Measurements from ENCODE around the gene PSME3. TPM values are rescaled to one million over a fixed set of nuclear protein-coding genes. Genes with fewer than 3 reads are reported as not detected.

The PSME3 gene
- 36.5 TPM for total RNA-seq

GRCh38 chr17:42832934-42833766 lies at the start of gene PSME3:
Gene PSME3 (plus strand): TSS chr17:42833397. CDS start chr17:42833632, 235 bp downstream.

GRCh38 chr17:42798383-42799380 lies 34.5 kb upstream of the PSME3 start, which contains the start of the genes CNTD1 and COA3:
Gene CNTD1 (plus strand): TSS chr17:42798861. CDS start chr17:42799068, 207 bp downstream.
Gene COA3 (minus strand): TSS chr17:42798704. CDS start chr17:42798681, 23 bp downstream.

GRCh38 chr17:42844271-42844670 lies 11.1 kb downstream of the PSME3 start, which contains the start of gene AOC2:
Gene AOC2 (plus strand): TSS chr17:42844580. CDS start chr17:42844627, 47 bp downstream.

GRCh38 chr17:42850954-42851353 lies 17.8 kb downstream of the PSME3 start, which contains the start of gene AOC3:
Gene AOC3 (plus strand): TSS chr17:42851199. CDS start chr17:42851344, 145 bp downstream.

Small RNA genes lying within 50 kb of the gene (small RNA-seq; reads per million reads assigned to genes)
- gene MIR6781 (ENCODE audit: low replicate concordance): not detected
- gene RNU6-287P (ENCODE audit: low replicate concordance): not detected

Other genes starting within 250 kb of the PSME3 start
- 65.3 TPM for gene RETREG3, start 224.0 kb upstream of the PSME3 start, total RNA-seq
- gene TUBG1, start 223.7 kb upstream of the PSME3 start, total RNA-seq: 21.4 TPM
- gene TUBG2, start 174.1 kb upstream of the PSME3 start, total RNA-seq: 25.5 TPM
- 34.7 TPM for gene PLEKHH3, start 156.4 kb upstream of the PSME3 start, total RNA-seq
- gene CCR10, start 151.6 kb upstream of the PSME3 start, total RNA-seq: 2.2 TPM
- gene CNTNAP1, start 150.9 kb upstream of the PSME3 start, total RNA-seq: 13.6 TPM
- 32.3 TPM for gene EZH1, start 88.4 kb upstream of the PSME3 start, total RNA-seq
- gene RAMP2, start 72.2 kb upstream of the PSME3 start, total RNA-seq: 34.9 TPM
- gene VPS25, start 59.9 kb upstream of the PSME3 start, total RNA-seq: 65.6 TPM
- gene WNK4, start 52.8 kb upstream of the PSME3 start, total RNA-seq: 11.4 TPM
- 108 TPM for gene COA3, start 34.7 kb upstream of the PSME3 start, total RNA-seq
- gene CNTD1, start 34.5 kb upstream of the PSME3 start, total RNA-seq: 0.18 TPM
- gene BECN1, start 9.1 kb upstream of the PSME3 start, total RNA-seq: 126 TPM
- gene AOC2, start 11.2 kb downstream of the PSME3 start, total RNA-seq: 1.6 TPM
- gene AOC3, start 17.8 kb downstream of the PSME3 start, total RNA-seq: 9.6 TPM
- 6.0 TPM for gene G6PC1, start 67.4 kb downstream of the PSME3 start, total RNA-seq
- 30.5 TPM for gene AARSD1, start 131.1 kb downstream of the PSME3 start, total RNA-seq
- 5.8 TPM for gene PTGES3L, start 146.7 kb downstream of the PSME3 start, total RNA-seq
- gene RUNDC1, start 147.2 kb downstream of the PSME3 start, total RNA-seq: 11.7 TPM
- 1,573 TPM for gene RPL27, start 165.0 kb downstream of the PSME3 start, total RNA-seq
- gene IFI35, start 173.4 kb downstream of the PSME3 start, total RNA-seq: 9.8 TPM
- gene VAT1, start 189.0 kb downstream of the PSME3 start, total RNA-seq: 61.9 TPM
- 1.3 TPM for gene RND2, start 191.8 kb downstream of the PSME3 start, total RNA-seq